ENCODE measurements around the gene DOCK3.

DNA sequence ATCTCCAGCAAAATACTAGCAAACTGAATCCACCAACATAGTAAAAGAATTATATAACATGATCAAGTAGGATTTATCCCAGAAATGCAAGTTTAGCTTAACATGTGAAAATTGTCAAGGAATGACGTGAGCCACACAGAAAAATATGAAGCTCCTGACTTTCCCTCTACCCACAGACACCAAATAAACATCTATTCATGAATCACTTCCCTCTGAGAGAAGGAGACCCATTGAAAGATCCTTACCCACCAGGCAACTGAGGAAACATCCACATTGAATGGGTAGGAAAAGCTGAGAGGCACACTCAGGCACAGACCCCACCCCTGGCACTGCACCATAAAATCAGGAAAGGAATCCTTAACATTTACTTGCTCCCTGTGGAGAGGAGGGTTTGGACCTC, 608.2 kb downstream of the DOCK3 start:
- TF ChIP-seq, protein P1, sequence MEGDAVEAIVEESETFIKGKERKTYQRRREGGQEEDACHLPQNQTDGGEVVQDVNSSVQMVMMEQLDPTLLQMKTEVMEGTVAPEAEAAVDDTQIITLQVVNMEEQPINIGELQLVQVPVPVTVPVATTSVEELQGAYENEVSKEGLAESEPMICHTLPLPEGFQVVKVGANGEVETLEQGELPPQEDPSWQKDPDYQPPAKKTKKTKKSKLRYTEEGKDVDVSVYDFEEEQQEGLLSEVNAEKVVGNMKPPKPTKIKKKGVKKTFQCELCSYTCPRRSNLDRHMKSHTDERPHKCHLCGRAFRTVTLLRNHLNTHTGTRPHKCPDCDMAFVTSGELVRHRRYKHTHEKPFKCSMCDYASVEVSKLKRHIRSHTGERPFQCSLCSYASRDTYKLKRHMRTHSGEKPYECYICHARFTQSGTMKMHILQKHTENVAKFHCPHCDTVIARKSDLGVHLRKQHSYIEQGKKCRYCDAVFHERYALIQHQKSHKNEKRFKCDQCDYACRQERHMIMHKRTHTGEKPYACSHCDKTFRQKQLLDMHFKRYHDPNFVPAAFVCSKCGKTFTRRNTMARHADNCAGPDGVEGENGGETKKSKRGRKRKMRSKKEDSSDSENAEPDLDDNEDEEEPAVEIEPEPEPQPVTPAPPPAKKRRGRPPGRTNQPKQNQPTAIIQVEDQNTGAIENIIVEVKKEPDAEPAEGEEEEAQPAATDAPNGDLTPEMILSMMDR (IDR thresholded peaks at IDR 0.05; ENCODE audit: extremely low read depth in 1 of 2, insufficient read depth in 1 of 2, low read depth in 1 of 2, low read length in 2 of 2): no peak
- no peak for TF ChIP-seq POLR2A (IDR thresholded peaks at IDR 0.05; ENCODE audit: low read depth, low read length)
- TF ChIP-seq EZH2 (IDR thresholded peaks at IDR 0.05; ENCODE audit: borderline replicate concordance, low read depth, low read length, severe bottlenecking): no peak
- TF ChIP-seq JUN (IDR thresholded peaks at IDR 0.05; ENCODE audit: borderline replicate concordance, insufficient read depth, insufficient read length, low read depth): no peak
- no peak for TF ChIP-seq MYC (IDR thresholded peaks at IDR 0.05; ENCODE audit: low read depth, low read length)
- no peak for TF ChIP-seq POLR2AphosphoS5 (IDR thresholded peaks at IDR 0.05; ENCODE audit: insufficient read depth, low read depth, low read length)

All from endothelial cell of umbilical vein (primary cell).